ENCODE data around the gene MKS1. TPM values are rescaled to one million over a fixed set of nuclear protein-coding genes. Genes with fewer than 3 reads are reported as not detected.

Gene MKS1
- total and polyA plus RNA-seq, 10 of the 15 experiments (the other 5 are each of a cell fraction or from before 2014, with no cell fraction given), result 5.7 to 21.4 (median 13.9) TPM

- 47% methylated on average over 7 of the region's 7 CpGs for whole genome bisulfite sequencing (ENCODE audit: insufficient coverage, insufficient replicate concordance, low lambda C conversion rate, missing lambda C conversion rate)
- Histone ChIP-seq H3K27ac (ENCODE audit: control insufficient read depth, insufficient read depth) (no peak overlapping the region), H3K79me2 (ENCODE audit: control insufficient read depth, insufficient read depth, low read length) (no peaks in the 10 kb centered on the region), H3K27me3 (replicated peaks in 1 of 2; ENCODE audit: control insufficient read depth in 2 of 2, insufficient read depth in 2 of 2, low read length in 1 of 2) (peaks cover 2 to 5% of the 10 kb centered on the region in 2 experiments; a peak in 2 of 4 replicates), H3K9me3 (replicated peaks; ENCODE audit: control insufficient read depth, insufficient read depth, low read length) (no peaks in the 10 kb centered on the region), H2AFZ (ENCODE audit: control insufficient read depth, low read depth, low read length) (no peak overlapping the region), H3K4me3 (no peak overlapping the region), H3K4me1 (ENCODE audit: control insufficient read depth, insufficient read depth, low read length) (no peaks in the 10 kb centered on the region), H3K4me2 (ENCODE audit: control insufficient read depth, insufficient read depth) (no peak overlapping the region), H4K20me1 (ENCODE audit: control insufficient read depth, insufficient read depth) (no peaks in the 10 kb centered on the region), H3K9ac (ENCODE audit: control insufficient read depth, insufficient read depth, low read length) (no peak overlapping the region), H3K36me3 (ENCODE audit: control insufficient read depth in 2 of 2, insufficient read depth in 2 of 2, low read length in 1 of 2) (no peaks in the 10 kb centered on the region)
- TF ChIP-seq JUND (IDR thresholded peaks at IDR 0.05; ENCODE audit: low read depth, low read length), result no peak
- no peak for TF ChIP-seq JUNB (IDR thresholded peaks at IDR 0.05)
- TF ChIP-seq POLR2A (IDR thresholded peaks at IDR 0.05; ENCODE audit: low read depth, low read length), result no peak
- no peak for TF ChIP-seq TCF7 (IDR thresholded peaks at IDR 0.05; ENCODE audit: borderline replicate concordance)
- TF ChIP-seq SMAD5 (IDR thresholded peaks at IDR 0.05; ENCODE audit: low read depth), result no peak
- no peak for TF ChIP-seq REST (IDR thresholded peaks at IDR 0.05; ENCODE audit: low read depth, low read length)
- TF ChIP-seq FOS (IDR thresholded peaks at IDR 0.05; ENCODE audit: borderline replicate concordance, extremely low read depth, insufficient read length), result no peak
- no peak for TF ChIP-seq RBBP5 (conservative IDR thresholded peaks at IDR 0.05)
- TF ChIP-seq YY1 (IDR thresholded peaks at IDR 0.05; ENCODE audit: low read depth, low read length), result no peak
- TF ChIP-seq E2F4 (IDR thresholded peaks at IDR 0.05; ENCODE audit: low read depth, low read length), result no peak
- TF ChIP-seq MXI1 (IDR thresholded peaks at IDR 0.05; ENCODE audit: low read depth, low read length), result no peak
- TF ChIP-seq POU2F2 (IDR thresholded peaks at IDR 0.05; ENCODE audit: borderline replicate concordance, low read depth, low read length), result no peak
- TF ChIP-seq PAX8 (IDR thresholded peaks at IDR 0.05), result no peak
- TF ChIP-seq NRF1 (conservative IDR thresholded peaks at IDR 0.05; ENCODE audit: low read depth, low read length), result no peak
- TF ChIP-seq CEBPB (IDR thresholded peaks at IDR 0.05; ENCODE audit: borderline replicate concordance in 1 of 2, low read depth in 2 of 2, low read length in 2 of 2), result no peak
- BruUV-seq (replicated peaks), result no TSS peak
- SMC1A ChIA-PET (ENCODE audit: uncharacterized antibody, unreplicated experiment), result no interaction called here
- intact Hi-C loops (cut with micrococcal nuclease; ENCODE audit: unreplicated experiment) (no loop called here), in situ Hi-C loops (cut with MboI) (no loop called here)
- DNase-seq (ENCODE audit: low read depth, low spot score) (no peak), ATAC-seq (no peak), FAIRE-seq (no peak)
- CTCF ChIA-PET, result interaction anchor here (0.6 to 2.0 kb wide), 2 partner anchors 16 to 39 kb away, joined by 5 to 7 read pairs; no protein-coding TSS in a partner anchor
- POLR2A ChIA-PET, result interaction anchor here (0.6 kb wide), 1 partner anchor 130 kb away, joined by 3 read pairs; no protein-coding TSS in a partner anchor
- RAD21 ChIA-PET (ENCODE audit: unreplicated experiment), result no interaction called here
These were observed 47.1 kb upstream of the MKS1 start for GRCh38 chr17:58265902-58266875.

All from GM12878 (cell line).